ENCODE measurements around the gene DAZAP2. TPM values are rescaled to one million over a fixed set of nuclear protein-coding genes. Genes with fewer than 3 reads are reported as not detected.

DAZAP2 gene
- polyA plus RNA-seq, 1 donor (not counting 4 experiments of a cell fraction or from before 2014, with no cell fraction given), result 199 TPM

DNA sequence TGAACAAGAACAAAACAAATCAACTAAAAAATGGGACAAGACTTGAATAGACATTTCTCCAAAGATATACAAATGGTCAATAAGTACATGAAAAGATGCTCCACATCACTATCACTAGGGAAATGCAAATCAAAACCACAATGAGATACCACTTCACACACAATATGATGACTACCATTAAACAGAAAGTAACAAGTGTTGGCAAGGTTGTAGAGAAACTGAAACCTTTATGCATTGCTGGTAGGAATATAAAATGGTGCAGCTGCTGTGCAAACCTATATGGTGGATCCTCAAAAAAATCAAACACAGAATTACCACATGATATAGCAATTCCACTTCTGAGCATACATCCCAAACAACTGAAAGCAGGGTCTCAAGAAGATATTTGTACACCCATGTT is 26.4 kb downstream of the DAZAP2 start:
- Histone ChIP-seq H3K27me3 (ENCODE audit: control insufficient read depth, extremely low read depth, insufficient read depth, low read length) (no peaks in the 10 kb centered on the region), H4K20me1 (ENCODE audit: control insufficient read depth, extremely low read depth, insufficient read depth, low read length) (no peaks in the 10 kb centered on the region), H3K4me1 (ENCODE audit: control insufficient read depth, extremely low read depth, insufficient read depth, low read length) (peaks cover 18% of the 10 kb centered on the region), H3K4me3 (ENCODE audit: control insufficient read depth in 2 of 3, extremely low read depth in 1 of 3, insufficient read depth in 2 of 3, low read depth in 1 of 3, low read length in 3 of 3) (no peak overlapping the region), H3K4me2 (ENCODE audit: control insufficient read depth, extremely low read depth, insufficient read depth, low read depth, low read length) (no peak overlapping the region), H3K9me1 (ENCODE audit: control insufficient read depth, extremely low read depth, insufficient read depth, low read length) (peaks cover 6% of the 10 kb centered on the region), H3K9me3 (ENCODE audit: control insufficient read depth, low read depth, low read length) (no peaks in the 10 kb centered on the region), H2AFZ (ENCODE audit: control insufficient read depth, low read length) (no peak overlapping the region), H3K79me2 (ENCODE audit: control insufficient read depth, insufficient read depth, low read length) (peaks cover 32% of the 10 kb centered on the region), H3K9ac (ENCODE audit: control insufficient read depth, extremely low read depth, insufficient read depth, low read length) (no peak overlapping the region), H3K27ac (ENCODE audit: control insufficient read depth, insufficient read depth, low read length) (no peak overlapping the region), H3K36me3 (ENCODE audit: control insufficient read depth in 2 of 2, extremely low read depth in 1 of 2, insufficient read depth in 2 of 2, low read length in 2 of 2) (peaks cover 2 to 10% of the 10 kb centered on the region in 2 experiments)
- dilution Hi-C loops (cut with MboI; ENCODE audit: extremely low pct_ligation_motif_present, low sequenced_read_pairs), result no loop called here
- no peak for DNase-seq (ENCODE audit: low read depth, low spot score)
- no peak for FAIRE-seq
- TF ChIP-seq EZH2 (IDR thresholded peaks at IDR 0.05; ENCODE audit: low read length), result no peak
- TF ChIP-seq, protein P1, sequence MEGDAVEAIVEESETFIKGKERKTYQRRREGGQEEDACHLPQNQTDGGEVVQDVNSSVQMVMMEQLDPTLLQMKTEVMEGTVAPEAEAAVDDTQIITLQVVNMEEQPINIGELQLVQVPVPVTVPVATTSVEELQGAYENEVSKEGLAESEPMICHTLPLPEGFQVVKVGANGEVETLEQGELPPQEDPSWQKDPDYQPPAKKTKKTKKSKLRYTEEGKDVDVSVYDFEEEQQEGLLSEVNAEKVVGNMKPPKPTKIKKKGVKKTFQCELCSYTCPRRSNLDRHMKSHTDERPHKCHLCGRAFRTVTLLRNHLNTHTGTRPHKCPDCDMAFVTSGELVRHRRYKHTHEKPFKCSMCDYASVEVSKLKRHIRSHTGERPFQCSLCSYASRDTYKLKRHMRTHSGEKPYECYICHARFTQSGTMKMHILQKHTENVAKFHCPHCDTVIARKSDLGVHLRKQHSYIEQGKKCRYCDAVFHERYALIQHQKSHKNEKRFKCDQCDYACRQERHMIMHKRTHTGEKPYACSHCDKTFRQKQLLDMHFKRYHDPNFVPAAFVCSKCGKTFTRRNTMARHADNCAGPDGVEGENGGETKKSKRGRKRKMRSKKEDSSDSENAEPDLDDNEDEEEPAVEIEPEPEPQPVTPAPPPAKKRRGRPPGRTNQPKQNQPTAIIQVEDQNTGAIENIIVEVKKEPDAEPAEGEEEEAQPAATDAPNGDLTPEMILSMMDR (optimal IDR thresholded peaks at IDR 0.05 in 1 of 3, IDR thresholded peaks at IDR 0.05 in 1 of 3, conservative IDR thresholded peaks at IDR 0.05 in 1 of 3; ENCODE audit: extremely low read depth in 1 of 3, insufficient read depth in 2 of 3, low read length in 3 of 3), result no peak

DNA sequence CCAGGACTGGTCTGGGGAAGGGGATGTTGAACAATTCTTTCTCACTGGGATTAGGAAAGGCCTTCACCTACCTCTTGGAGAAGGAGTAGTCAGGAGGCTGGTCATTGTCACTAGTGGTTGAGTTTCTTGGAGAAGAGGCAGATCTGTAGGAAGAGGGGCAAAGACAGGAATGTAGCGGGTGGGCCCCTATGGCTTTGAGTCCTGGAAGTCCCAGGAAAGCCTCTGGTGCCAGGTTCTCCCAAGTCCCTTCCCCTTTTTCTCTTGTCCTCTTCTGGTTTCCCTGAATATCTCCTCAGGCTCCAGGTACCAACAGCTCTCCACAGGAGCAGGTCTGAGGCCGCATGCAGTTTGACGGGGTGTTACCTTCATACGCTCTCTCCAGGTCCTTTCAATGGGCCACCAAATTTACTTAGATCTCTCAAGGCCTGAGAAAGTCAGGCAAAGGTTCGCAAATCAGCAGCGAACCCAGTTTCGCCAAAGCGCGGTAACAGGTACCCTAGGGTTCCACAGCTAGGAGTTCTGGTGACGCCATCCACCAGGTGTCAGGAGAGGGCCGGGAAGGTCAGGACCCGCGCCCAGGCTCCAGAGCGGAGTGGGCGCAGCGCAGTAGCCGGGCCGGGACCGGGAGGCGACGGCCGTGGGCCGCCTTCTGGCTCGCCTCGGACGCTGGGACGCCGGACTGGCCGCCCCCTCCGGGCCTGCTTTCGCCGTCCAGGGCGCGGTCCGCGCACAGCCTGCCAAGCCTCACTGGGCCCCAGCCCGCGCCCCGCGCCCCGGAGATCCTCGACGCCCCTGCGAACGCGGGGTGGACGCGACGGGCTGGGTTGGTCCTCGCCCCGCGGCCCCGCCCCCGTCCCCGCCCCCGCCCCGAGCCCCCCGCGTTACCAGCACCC is 30.8 kb downstream of the DAZAP2 start:
- no peaks in the 10 kb centered on the region for H3K27me3 ChIP-seq (ENCODE audit: control insufficient read depth, extremely low read depth, insufficient read depth, low read length)
- no peak for TF ChIP-seq EZH2 (IDR thresholded peaks at IDR 0.05; ENCODE audit: low read length)
- TF ChIP-seq, protein P1 (optimal IDR thresholded peaks at IDR 0.05 in 1 of 3, IDR thresholded peaks at IDR 0.05 in 1 of 3, conservative IDR thresholded peaks at IDR 0.05 in 1 of 3; ENCODE audit: extremely low read depth in 1 of 3, insufficient read depth in 2 of 3, low read length in 3 of 3), result peak; percentile 43 to 73 (median 51)
- H3K4me2 ChIP-seq (ENCODE audit: control insufficient read depth, extremely low read depth, insufficient read depth, low read depth, low read length), result peak overlapping the region; percentile 97
- H2AFZ ChIP-seq (ENCODE audit: control insufficient read depth, low read length), result peak overlapping the region; percentile 35
- no peaks in the 10 kb centered on the region for H4K20me1 ChIP-seq (ENCODE audit: control insufficient read depth, extremely low read depth, insufficient read depth, low read length)
- H3K4me3 ChIP-seq (ENCODE audit: control insufficient read depth in 2 of 3, extremely low read depth in 1 of 3, insufficient read depth in 2 of 3, low read depth in 1 of 3, low read length in 3 of 3), result peak overlapping the region; percentile 62 to 90 (median 74)
- peaks cover 21% of the 10 kb centered on the region for H3K79me2 ChIP-seq (ENCODE audit: control insufficient read depth, insufficient read depth, low read length)
- H3K27ac ChIP-seq (ENCODE audit: control insufficient read depth, insufficient read depth, low read length), result peak overlapping the region; percentile 42
- peaks cover 22% of the 10 kb centered on the region for H3K4me1 ChIP-seq (ENCODE audit: control insufficient read depth, extremely low read depth, insufficient read depth, low read length)
- H3K9me1 ChIP-seq (ENCODE audit: control insufficient read depth, extremely low read depth, insufficient read depth, low read length), result peaks cover 2% of the 10 kb centered on the region
- dilution Hi-C loops (cut with MboI; ENCODE audit: extremely low pct_ligation_motif_present, low sequenced_read_pairs), result no loop called here
- no peak for DNase-seq (ENCODE audit: low read depth, low spot score)
- FAIRE-seq, result no peak
- peak overlapping the region; percentile 94 for H3K9ac ChIP-seq (ENCODE audit: control insufficient read depth, extremely low read depth, insufficient read depth, low read length)
- H3K9me3 ChIP-seq (ENCODE audit: control insufficient read depth, low read depth, low read length), result no peaks in the 10 kb centered on the region
- peaks cover 0 to 4% of the 10 kb centered on the region in 2 experiments for H3K36me3 ChIP-seq (ENCODE audit: control insufficient read depth in 2 of 2, extremely low read depth in 1 of 2, insufficient read depth in 2 of 2, low read length in 2 of 2)

Data from keratinocyte (primary cell).